MM.1S (cell line): Measurements from ENCODE around the gene TMED1.

ENCODE experiments used
- EZH2 ChIP-seq: fragments of 300-600 bp; sonication (generic); optimal IDR thresholded peaks from 2 replicates; pipeline ENCODE3; 2017; ENCODE audit warnings: low read depth, mild to moderate bottlenecking, antibody characterized with exemption, low read length, mixed read lengths
- EZH2phosphoT487 ChIP-seq: fragments of 300-600 bp; sonication (generic); IDR thresholded peaks from 2 replicates; pipeline ENCODE4 v1.6.1; 2018; ENCODE audit warnings: antibody characterized with exemption, low read length
- TF ChIP-seq, protein P1 (sequence below): fragments of 300-600 bp; sonication (generic); IDR thresholded peaks from 2 replicates; pipeline ENCODE4 v1.5.1; 2016; ENCODE audit warnings: antibody characterized with exemption, low read length, mixed read lengths

DNA sequence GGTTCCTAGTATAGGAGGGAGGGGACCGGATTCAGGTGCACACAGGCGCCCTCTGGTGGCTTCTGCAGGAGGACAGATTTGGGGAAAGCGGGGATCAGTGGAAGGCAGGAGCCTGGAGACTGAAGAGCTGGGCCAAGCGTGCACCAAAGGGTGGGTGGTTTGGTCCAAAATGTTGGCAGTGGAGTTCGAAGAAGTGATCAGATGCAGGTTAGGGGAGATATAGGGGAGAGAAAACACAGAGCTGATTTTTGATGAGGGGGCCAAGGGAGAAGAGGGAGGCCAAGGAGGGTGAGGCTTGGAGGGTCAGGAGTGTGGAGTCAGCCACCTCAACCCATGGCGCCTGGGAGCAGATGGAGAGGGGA is 28.5 kb upstream of the TMED1 start:
- no peak for TF ChIP-seq EZH2
- TF ChIP-seq, protein P1, sequence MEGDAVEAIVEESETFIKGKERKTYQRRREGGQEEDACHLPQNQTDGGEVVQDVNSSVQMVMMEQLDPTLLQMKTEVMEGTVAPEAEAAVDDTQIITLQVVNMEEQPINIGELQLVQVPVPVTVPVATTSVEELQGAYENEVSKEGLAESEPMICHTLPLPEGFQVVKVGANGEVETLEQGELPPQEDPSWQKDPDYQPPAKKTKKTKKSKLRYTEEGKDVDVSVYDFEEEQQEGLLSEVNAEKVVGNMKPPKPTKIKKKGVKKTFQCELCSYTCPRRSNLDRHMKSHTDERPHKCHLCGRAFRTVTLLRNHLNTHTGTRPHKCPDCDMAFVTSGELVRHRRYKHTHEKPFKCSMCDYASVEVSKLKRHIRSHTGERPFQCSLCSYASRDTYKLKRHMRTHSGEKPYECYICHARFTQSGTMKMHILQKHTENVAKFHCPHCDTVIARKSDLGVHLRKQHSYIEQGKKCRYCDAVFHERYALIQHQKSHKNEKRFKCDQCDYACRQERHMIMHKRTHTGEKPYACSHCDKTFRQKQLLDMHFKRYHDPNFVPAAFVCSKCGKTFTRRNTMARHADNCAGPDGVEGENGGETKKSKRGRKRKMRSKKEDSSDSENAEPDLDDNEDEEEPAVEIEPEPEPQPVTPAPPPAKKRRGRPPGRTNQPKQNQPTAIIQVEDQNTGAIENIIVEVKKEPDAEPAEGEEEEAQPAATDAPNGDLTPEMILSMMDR, result peak; percentile 95
- no peak for TF ChIP-seq EZH2phosphoT487
